C4-2B (cell line): ENCODE data around the gene ARHGEF2.

ENCODE experiments used
- H3K27ac ChIP-seq: fragments of 450-650 bp; 2 replicates; pipeline ENCODE4 v1.5.1; 2017
- ZFX ChIP-seq: fragments of 450-650 bp; IDR thresholded peaks from 2 replicates; pipeline ENCODE4 v1.6.1; 2017
- TF ChIP-seq, protein P1 (sequence below): fragments of 450-650 bp; conservative IDR thresholded peaks from 2 replicates; pipeline ENCODE4 v1.5.1; 2017; ENCODE audit warnings: mild to moderate bottlenecking

ARHGEF2 gene

GRCh38 chr1:155960081-155960745, 18.1 kb downstream of the ARHGEF2 start:
- TF ChIP-seq ZFX, result no peak
- TF ChIP-seq, protein P1, sequence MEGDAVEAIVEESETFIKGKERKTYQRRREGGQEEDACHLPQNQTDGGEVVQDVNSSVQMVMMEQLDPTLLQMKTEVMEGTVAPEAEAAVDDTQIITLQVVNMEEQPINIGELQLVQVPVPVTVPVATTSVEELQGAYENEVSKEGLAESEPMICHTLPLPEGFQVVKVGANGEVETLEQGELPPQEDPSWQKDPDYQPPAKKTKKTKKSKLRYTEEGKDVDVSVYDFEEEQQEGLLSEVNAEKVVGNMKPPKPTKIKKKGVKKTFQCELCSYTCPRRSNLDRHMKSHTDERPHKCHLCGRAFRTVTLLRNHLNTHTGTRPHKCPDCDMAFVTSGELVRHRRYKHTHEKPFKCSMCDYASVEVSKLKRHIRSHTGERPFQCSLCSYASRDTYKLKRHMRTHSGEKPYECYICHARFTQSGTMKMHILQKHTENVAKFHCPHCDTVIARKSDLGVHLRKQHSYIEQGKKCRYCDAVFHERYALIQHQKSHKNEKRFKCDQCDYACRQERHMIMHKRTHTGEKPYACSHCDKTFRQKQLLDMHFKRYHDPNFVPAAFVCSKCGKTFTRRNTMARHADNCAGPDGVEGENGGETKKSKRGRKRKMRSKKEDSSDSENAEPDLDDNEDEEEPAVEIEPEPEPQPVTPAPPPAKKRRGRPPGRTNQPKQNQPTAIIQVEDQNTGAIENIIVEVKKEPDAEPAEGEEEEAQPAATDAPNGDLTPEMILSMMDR, result no peak
- no peak overlapping the region for H3K27ac ChIP-seq

DNA sequence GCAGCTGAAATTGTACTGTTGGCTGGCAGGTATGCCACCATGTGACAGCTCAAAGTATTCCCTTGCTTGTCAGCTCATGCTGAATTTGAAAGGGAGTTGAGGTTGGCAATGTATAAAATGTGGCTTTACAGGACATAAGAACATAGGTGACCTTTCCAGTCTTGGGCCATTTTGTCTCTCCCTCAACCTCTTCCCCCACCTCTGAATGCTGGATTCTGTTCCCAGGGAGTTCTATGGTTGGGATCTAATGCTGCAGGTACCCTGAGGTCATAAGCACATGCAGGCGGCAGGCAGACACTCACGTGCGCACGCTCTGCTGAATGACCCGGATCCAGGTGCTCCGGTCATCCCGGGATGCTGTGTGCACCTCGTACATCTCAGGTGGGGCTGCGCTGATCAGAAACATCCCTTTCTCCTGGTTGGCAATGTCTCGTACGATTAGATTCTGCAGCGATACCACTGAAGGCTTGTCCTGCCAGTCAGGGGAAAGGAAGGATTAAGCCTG, 20.9 kb downstream of the ARHGEF2 start:
- H3K27ac ChIP-seq, result no peak overlapping the region
- TF ChIP-seq, protein P1, result no peak
- no peak for TF ChIP-seq ZFX

DNA sequence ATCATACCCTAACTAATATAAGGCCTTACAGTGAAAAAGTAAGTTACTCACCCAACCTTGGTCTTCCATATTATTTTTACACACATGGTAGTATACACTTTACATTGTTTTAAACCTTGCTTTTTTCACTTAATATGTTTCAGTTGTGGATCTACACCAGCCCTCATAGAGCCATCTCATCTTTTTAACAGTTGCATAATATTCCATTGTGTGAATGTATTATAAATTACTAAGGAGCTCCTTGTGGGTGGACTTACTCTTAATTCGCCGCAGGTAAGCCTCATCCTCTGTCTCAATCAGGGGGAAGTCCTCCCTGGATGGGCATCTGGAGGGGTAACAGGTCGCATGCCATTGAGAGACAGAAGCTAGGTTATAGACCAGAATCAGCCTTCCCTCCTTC, 23.7 kb downstream of the ARHGEF2 start:
- H3K27ac ChIP-seq, result peak overlapping the region; percentile 15; the same call in 1 of the 2 replicates
- TF ChIP-seq ZFX, result no peak
- TF ChIP-seq, protein P1, result no peak

GRCh38 chr1:155952505-155952890, 25.8 kb downstream of the ARHGEF2 start:
- H3K27ac ChIP-seq, result no peak overlapping the region
- no peak for TF ChIP-seq ZFX
- TF ChIP-seq, protein P1, result no peak

DNA sequence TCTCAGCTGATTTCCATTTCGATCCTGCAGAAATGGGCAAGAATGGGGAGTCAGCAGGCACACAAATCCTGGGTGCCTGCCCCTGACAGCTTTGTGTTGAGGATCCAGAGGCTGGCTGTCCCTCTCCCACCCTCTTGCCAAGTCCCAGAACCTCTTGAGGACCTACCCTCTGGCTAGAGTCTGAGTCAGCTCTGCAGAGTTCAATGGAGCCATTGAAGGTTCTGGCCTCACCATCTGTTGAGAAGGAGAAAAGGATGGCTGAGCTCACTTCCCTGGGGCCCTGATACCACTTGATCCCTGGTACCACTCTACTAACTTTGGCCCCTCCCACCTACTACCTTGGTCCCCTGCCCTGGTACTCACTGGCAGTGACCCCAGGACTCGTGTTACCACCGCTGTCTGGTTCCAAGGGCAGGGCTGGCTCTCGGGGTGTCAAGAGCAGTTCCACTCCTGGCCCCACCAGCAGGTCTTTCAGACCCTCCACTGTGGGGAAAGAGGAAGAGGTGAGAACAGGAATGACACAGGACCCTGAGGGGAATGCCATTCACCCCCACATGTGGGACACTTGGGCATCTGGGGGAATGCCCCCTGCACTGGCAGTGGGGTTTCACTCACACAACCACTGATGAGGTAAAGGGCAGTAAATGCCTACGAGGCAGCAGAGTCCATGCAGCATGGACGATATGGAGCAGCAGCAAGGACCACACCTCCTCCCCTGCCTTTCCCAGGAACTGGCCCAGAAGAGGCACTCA, 26.4 kb downstream of the ARHGEF2 start:
- TF ChIP-seq, protein P1, result no peak
- TF ChIP-seq ZFX, result no peak
- H3K27ac ChIP-seq, result no peak overlapping the region

GRCh38 chr1:155950829-155951228, 27.5 kb downstream of the ARHGEF2 start:
- TF ChIP-seq ZFX, result no peak
- TF ChIP-seq, protein P1, result no peak
- H3K27ac ChIP-seq, result no peak overlapping the region

DNA sequence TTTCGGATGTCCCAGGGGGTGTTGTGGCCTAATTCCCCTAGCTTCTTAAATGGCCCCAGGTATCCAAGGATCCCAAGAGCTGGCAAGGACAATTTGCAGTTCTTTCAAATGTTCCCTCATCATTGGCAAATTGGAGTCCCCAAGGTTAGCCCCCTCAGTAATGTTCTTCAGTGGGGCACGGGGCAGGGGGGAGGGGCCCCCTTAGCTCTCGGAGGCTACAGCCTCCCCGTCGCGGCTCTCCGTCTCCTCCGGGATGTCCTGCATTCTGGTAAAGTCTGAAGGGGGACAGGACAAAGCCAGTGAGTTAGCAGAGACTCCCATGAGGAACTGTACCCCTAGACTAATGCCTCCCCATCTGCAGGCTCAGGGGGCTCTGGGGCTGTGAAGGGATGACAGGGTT, 30.6 kb downstream of the ARHGEF2 start:
- no peak overlapping the region for H3K27ac ChIP-seq
- no peak for TF ChIP-seq ZFX
- TF ChIP-seq, protein P1, result no peak
